ENCODE results near the gene DDX10.

DNA sequence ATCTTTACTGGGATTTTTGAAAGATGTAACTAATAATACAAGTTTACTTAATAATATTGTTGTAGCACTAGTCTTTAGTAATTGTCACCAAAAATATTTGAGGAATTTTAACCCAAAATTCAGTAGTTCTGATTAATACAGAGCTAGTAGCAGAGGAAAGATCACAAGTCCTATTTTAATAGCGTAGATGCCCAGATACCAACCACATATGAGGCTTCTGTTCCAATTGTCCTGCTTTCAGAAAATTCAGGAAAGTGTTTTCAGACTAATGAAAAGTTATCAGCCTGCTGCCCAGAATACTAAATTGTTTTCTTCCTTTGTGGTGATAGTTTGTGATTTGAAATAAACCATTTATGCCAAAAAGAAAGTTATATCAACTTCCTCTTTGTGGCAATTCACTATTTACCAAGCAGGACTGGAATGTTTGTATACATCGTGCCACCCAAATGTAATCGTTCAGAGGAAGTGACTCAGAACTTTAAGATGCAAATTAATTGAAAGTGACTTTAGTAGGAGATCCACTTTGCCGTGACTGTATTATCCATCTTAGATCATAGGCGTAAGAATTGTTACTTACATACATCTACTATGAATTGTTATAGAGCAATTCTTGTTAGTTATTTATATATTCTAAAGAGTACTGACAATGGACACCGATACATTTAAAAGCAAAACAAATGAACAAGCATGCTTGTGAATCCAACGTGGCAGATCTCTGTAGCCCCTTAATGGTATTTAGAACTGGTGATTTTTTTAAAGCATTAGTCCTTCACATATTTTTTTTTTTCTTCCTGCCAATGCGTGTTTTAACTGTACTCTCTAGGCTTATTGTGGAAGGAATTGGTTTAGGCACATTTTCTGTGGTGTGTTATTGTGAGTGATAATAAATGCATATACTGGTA is 231.0 kb downstream of the DDX10 start:
- TF ChIP-seq POLR2AphosphoS5 (IDR thresholded peaks at IDR 0.05; ENCODE audit: borderline replicate concordance, low read depth, low read length) (no peak), EZH2 (IDR thresholded peaks at IDR 0.05) (no peak)
